Measurements from ENCODE around the gene PPP2R5B. TPM values are rescaled to one million over a fixed set of nuclear protein-coding genes. Genes with fewer than 3 reads are reported as not detected.

PPP2R5B gene
- total and polyA plus RNA-seq, 9 of the 15 experiments (the other 6 are each of a cell fraction or from before 2014, with no cell fraction given): 0.10 to 7.8 (median 3.3) TPM

DNA sequence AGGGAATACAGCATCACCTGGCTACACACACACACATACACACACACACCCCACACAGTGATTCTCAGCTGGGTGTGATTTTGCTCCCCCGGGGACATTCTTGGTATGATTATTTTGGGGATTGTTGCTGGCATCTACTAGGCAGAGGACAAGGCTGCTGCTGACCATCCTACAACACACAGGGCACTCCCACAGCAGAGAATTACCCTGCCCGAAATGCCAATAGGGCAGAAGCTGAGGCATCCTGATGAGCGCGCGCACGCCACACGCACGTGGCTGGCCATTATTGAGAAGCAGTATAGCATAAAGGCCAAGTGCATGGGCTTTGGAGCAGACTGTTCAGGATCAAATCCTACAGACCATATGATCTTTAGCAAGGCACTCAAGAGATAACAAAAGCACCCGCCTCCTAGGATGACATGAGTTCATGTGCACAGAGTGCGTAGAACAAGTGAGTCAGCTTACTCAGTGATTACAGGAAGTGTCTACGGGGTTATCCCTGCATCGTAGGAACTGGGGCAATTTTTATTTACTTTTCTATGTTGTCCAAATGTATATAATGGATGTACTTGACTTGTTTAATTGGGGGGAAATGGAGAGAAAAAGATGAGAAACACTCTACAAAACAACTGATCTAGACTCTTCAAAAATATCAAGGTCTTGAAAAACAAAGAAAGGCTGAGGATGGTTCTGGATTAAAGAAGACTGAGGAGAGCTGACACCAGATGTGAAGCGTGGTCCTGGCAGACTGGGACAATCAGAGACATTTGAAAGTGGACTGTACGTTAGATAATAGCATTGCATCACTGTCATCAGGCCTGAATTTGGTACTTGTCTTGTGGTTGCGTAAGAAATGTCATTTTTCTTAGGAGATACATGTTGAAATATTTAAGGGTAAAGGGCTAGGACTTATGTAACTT is 38.9 kb upstream of the PPP2R5B start (continued):
- TF ChIP-seq PKNOX1 (IDR thresholded peaks at IDR 0.05) (peak; percentile 37; the same call in 1 of the 2 replicates), ZNF318 (IDR thresholded peaks at IDR 0.05; ENCODE audit: borderline replicate concordance in 1 of 2, low read depth in 1 of 2) (peak in 1 of 2 experiments; percentile 79; a peak in 2 of 4 replicates), YY1 (IDR thresholded peaks at IDR 0.05; ENCODE audit: borderline replicate concordance in 1 of 3, control insufficient read depth in 1 of 3, extremely low read depth in 1 of 3, insufficient read depth in 3 of 3, insufficient read length in 1 of 3, insufficient replicate concordance in 2 of 3, low read depth in 1 of 3, low read length in 2 of 3) (peak in 2 of 3 experiments; percentile 18 to 56), MAFF (IDR thresholded peaks at IDR 0.05; ENCODE audit: low read length) (peak; percentile 65; the same call in 1 of the 2 replicates), FOXK1 (CRISPR knock-in tag; IDR thresholded peaks at IDR 0.05; ENCODE audit: borderline replicate concordance) (peak; percentile 86; the same call in 1 of the 2 replicates), KDM1A (IDR thresholded peaks at IDR 0.05) (peak; percentile 93 to 94), TCF7 (IDR thresholded peaks at IDR 0.05; ENCODE audit: borderline replicate concordance) (no peak), ZFX (CRISPR knock-in tag; IDR thresholded peaks at IDR 0.05) (peak; percentile 52), HES1 (IDR thresholded peaks at IDR 0.05; ENCODE audit: low read depth) (peak; percentile 73), POLR2H (tag; IDR thresholded peaks at IDR 0.05; ENCODE audit: low read depth) (peak; percentile 84), THRB (CRISPR knock-in tag; conservative IDR thresholded peaks at IDR 0.05) (no peak)
- TF ChIP-seq, protein P1, sequence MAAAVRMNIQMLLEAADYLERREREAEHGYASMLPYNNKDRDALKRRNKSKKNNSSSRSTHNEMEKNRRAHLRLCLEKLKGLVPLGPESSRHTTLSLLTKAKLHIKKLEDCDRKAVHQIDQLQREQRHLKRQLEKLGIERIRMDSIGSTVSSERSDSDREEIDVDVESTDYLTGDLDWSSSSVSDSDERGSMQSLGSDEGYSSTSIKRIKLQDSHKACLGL (CRISPR knock-in tag; IDR thresholded peaks at IDR 0.05; ENCODE audit: borderline replicate concordance, poor library complexity, severe bottlenecking): peak; percentile 46
